ENCODE results near the gene PCDHA9. TPM values are rescaled to one million over a fixed set of nuclear protein-coding genes. Genes with fewer than 3 reads are reported as not detected.
"Not testable (repeated sequence)": the region's sequence is repeated elsewhere in the genome, so short reads cannot be mapped to it uniquely, and the experiment has no call there.

The PCDHA9 gene
- total RNA-seq, 1 donor from 2014 or later, result not detected

- DNase-seq; ATAC-seq (ENCODE audit: poor library complexity); intact Hi-C loops (cut with DNase I): not testable (repeated sequence)
These were observed 18.4 kb upstream of the PCDHA9 start for GRCh38 chr5:140829511-140830501.

- ATAC-seq (ENCODE audit: poor library complexity) (no peak), DNase-seq (no peak)
- intact Hi-C loops (cut with DNase I), result no loop called here
These were observed 14.2 kb upstream of the PCDHA9 start, which contains the start of gene PCDHA7 for GRCh38 chr5:140833993-140834392. TSS of gene PCDHA7 (plus strand) at chr5:140834269. CDS start at chr5:140834384, 115 bp downstream.

- ATAC-seq (ENCODE audit: poor library complexity); intact Hi-C loops (cut with DNase I); DNase-seq: not testable (repeated sequence)
These were observed 13.7 kb upstream of the PCDHA9 start for GRCh38 chr5:140834439-140835008.

GRCh38 chr5:140835622-140836510 is 12.3 kb upstream of the PCDHA9 start:
- intact Hi-C loops (cut with DNase I), result no loop called here
- ATAC-seq (ENCODE audit: poor library complexity) (no peak), DNase-seq (peak; percentile 33)

- ATAC-seq (ENCODE audit: poor library complexity), result no peak
- no peak for DNase-seq
- intact Hi-C loops (cut with DNase I), result no loop called here
These were observed 6.9 kb upstream of the PCDHA9 start, which contains the start of gene PCDHA8 for GRCh38 chr5:140840978-140841962. TSS of gene PCDHA8 (plus strand) at chr5:140841187. CDS start at chr5:140841322, 135 bp downstream.

- DNase-seq (no peak), ATAC-seq (ENCODE audit: poor library complexity) (no peak)
- intact Hi-C loops (cut with DNase I), result no loop called here
These were observed 5.1 kb upstream of the PCDHA9 start for GRCh38 chr5:140842798-140843733.

- intact Hi-C loops (cut with DNase I); DNase-seq; ATAC-seq (ENCODE audit: poor library complexity): not testable (repeated sequence)
These were observed 1.9 kb downstream of the PCDHA9 start for GRCh38 chr5:140849831-140850634.

GRCh38 chr5:140855772-140856674 is 7.8 kb downstream of the PCDHA9 start, which contains the start of gene PCDHA10:
TSS of gene PCDHA10 (plus strand) at chr5:140855897. CDS start at chr5:140856049, 152 bp downstream.
- no peak for DNase-seq
- intact Hi-C loops (cut with DNase I), result no loop called here
- no peak for ATAC-seq (ENCODE audit: poor library complexity)

GRCh38 chr5:140857177-140857986 is 9.2 kb downstream of the PCDHA9 start:
- intact Hi-C loops (cut with DNase I), result no loop called here
- ATAC-seq (ENCODE audit: poor library complexity) (no peak), DNase-seq (no peak)

- intact Hi-C loops (cut with DNase I), result no loop called here
- ATAC-seq (ENCODE audit: poor library complexity) (no peak), DNase-seq (no peak)
These were observed 9.7 kb downstream of the PCDHA9 start for GRCh38 chr5:140857987-140858240.

GRCh38 chr5:140862441-140863295 is 14.5 kb downstream of the PCDHA9 start:
- intact Hi-C loops (cut with DNase I), result no loop called here
- ATAC-seq (ENCODE audit: poor library complexity), result no peak
- no peak for DNase-seq

- ATAC-seq (ENCODE audit: poor library complexity) (no peak), DNase-seq (no peak)
- intact Hi-C loops (cut with DNase I), result no loop called here
These were observed 20.8 kb downstream of the PCDHA9 start, which contains the start of gene PCDHA11 for GRCh38 chr5:140868721-140869554. TSS of gene PCDHA11 (plus strand) at chr5:140868957. CDS start at chr5:140869104, 147 bp downstream.
